ENCODE data around the gene RANBP3.
"Not testable (repeated sequence)": the region's sequence is repeated elsewhere in the genome, so short reads cannot be mapped to it uniquely, and the experiment has no call there.

The RANBP3 gene

GRCh38 chr19:5880604-5881078 lies 97.3 kb downstream of the RANBP3 start:
- no peak for DNase-seq

- no peak for DNase-seq
Observed at GRCh38 chr19:5880196-5880595, 97.7 kb downstream of the RANBP3 start.

- no peak for DNase-seq
Observed at GRCh38 chr19:5877882-5878281, 100.1 kb downstream of the RANBP3 start.

GRCh38 chr19:5877427-5877826 lies 100.5 kb downstream of the RANBP3 start:
- no peak for DNase-seq

GRCh38 chr19:5874496-5874895 lies 103.4 kb downstream of the RANBP3 start:
- DNase-seq = not testable (repeated sequence)

- no peak for DNase-seq
Observed at GRCh38 chr19:5873617-5874199, 104.2 kb downstream of the RANBP3 start.

GRCh38 chr19:5870986-5871394 lies 107.0 kb downstream of the RANBP3 start:
- DNase-seq = no peak

- DNase-seq = no peak
Observed at GRCh38 chr19:5867201-5868136, 110.5 kb downstream of the RANBP3 start.
